SK-N-MC (cell line): ENCODE results near the gene USP51.
"Not testable (repeated sequence)": the region's sequence is repeated elsewhere in the genome, so short reads cannot be mapped to it uniquely, and the experiment has no call there.

Experiments used
- EZH2 ChIP-seq: fragments of 200-600 bp; sonication (generic); IDR thresholded peaks from one replicate; pipeline ENCODE4 v1.6.1; 2017; ENCODE audit warnings: antibody characterized with exemption
- POLR2AphosphoS5 ChIP-seq: IDR thresholded peaks from 2 replicates; pipeline ENCODE4 v1.6.1; 2012; ENCODE audit warnings: mild to moderate bottlenecking, low read depth, low read length, borderline replicate concordance

- TF ChIP-seq EZH2, POLR2AphosphoS5: not testable (repeated sequence)
Observed at GRCh38 chrX:55465791-55466190, 23.9 kb downstream of the USP51 start.
